ENCODE results near the gene SAE1. TPM values are rescaled to one million over a fixed set of nuclear protein-coding genes. Genes with fewer than 3 reads are reported as not detected.
A peak's percentile ranks its signal among the peaks of the same experiment; 100 is the strongest.

Gene SAE1
- total RNA-seq, 1 experiment from 2014 or later, result 234 TPM

GRCh38 chr19:47172666-47173455 lies 42.2 kb downstream of the SAE1 start:
- H3K27me3 Mint-ChIP-seq (ENCODE audit: low read depth), result no peaks in the 10 kb centered on the region
- no peak overlapping the region for H3T11ph ChIP-seq (ENCODE audit: low read length)
- H3K4me1 Mint-ChIP-seq, result peaks cover 3 to 8% of the 10 kb centered on the region in 2 experiments; a peak in 1 of 4 replicates
- H3K14ac ChIP-seq (ENCODE audit: insufficient read depth, low read length), result no peak overlapping the region
- no peak overlapping the region for H2BK12ac ChIP-seq (ENCODE audit: insufficient read length, low read depth, low read length)
- no peak overlapping the region for H2BK120ac ChIP-seq (ENCODE audit: low read depth, low read length, poor library complexity, severe bottlenecking)
- WGBS (ENCODE audit: extremely low coverage, insufficient read length, low lambda C conversion rate), result no CpG with 5 or more reads among the region's 19 CpGs
- no peak overlapping the region for H3K9ac ChIP-seq (ENCODE audit: extremely low read depth, insufficient read length, low read length)
- H3K4me1 ChIP-seq (ENCODE audit: insufficient read depth, low read length), result no peaks in the 10 kb centered on the region
- no peak overlapping the region for H4K91ac ChIP-seq (ENCODE audit: insufficient read length, low read depth, low read length)
- H3K4ac ChIP-seq (ENCODE audit: low read depth, low read length), result no peak overlapping the region
- H3K18ac ChIP-seq (ENCODE audit: insufficient read length, low read depth, low read length), result no peak overlapping the region
- H3K79me1 ChIP-seq (ENCODE audit: insufficient read depth, low read depth, low read length, poor library complexity, severe bottlenecking), result peaks cover 3% of the 10 kb centered on the region
- H4K5ac ChIP-seq (ENCODE audit: insufficient read length, low read depth, low read length), result no peak overlapping the region
- H3K79me2 ChIP-seq (ENCODE audit: insufficient read depth, low read length), result 0 out of 2 replicates have a peak, but pooled peaks cover 2% of the 10 kb centered on the region
- no peak overlapping the region for H3K4me2 ChIP-seq (ENCODE audit: insufficient read depth, insufficient read length, low read length)
- no peak overlapping the region for H2AFZ ChIP-seq (ENCODE audit: low read length)
- H3K56ac ChIP-seq (ENCODE audit: insufficient read length, low read depth, low read length), result no peak overlapping the region
- peak overlapping the region in 2 of 3 experiments; percentile 72 to 88; a peak in 5 of 7 replicates for H3K27ac Mint-ChIP-seq
- H4K20me1 ChIP-seq (ENCODE audit: control insufficient read depth, insufficient read depth, insufficient read length), result no peaks in the 10 kb centered on the region
- no peak overlapping the region for H2AK5ac ChIP-seq (ENCODE audit: insufficient read length, low read length)
- H3K23ac ChIP-seq (ENCODE audit: insufficient read length, low read depth, low read length), result no peak overlapping the region
- no peak overlapping the region for H2BK20ac ChIP-seq (ENCODE audit: low read depth, low read length, poor library complexity, severe bottlenecking)
- no peak overlapping the region for H3K27ac ChIP-seq (ENCODE audit: insufficient read length, low read depth, low read length)
- H3K27me3 ChIP-seq (ENCODE audit: insufficient read depth, low read length), result no peaks in the 10 kb centered on the region
- H4K8ac ChIP-seq (replicated peaks; ENCODE audit: insufficient read length, low read depth, low read length), result no peak overlapping the region
- TF ChIP-seq CTCF (conservative IDR thresholded peaks at IDR 0.05), result no peak
- H3K9me3 ChIP-seq (ENCODE audit: control insufficient read depth, low read depth, low read length), result no peaks in the 10 kb centered on the region
- no peak overlapping the region for H2BK15ac ChIP-seq (ENCODE audit: low read depth, low read length)
- no peaks in the 10 kb centered on the region for H3K9me3 Mint-ChIP-seq
- H3K23me2 ChIP-seq (ENCODE audit: insufficient read length, low read depth, low read length, poor library complexity, severe bottlenecking), result no peaks in the 10 kb centered on the region
- peaks cover 36 to 83% (median 77%) of the 10 kb centered on the region in 3 experiments; a peak in 6 of 7 replicates for H3K36me3 Mint-ChIP-seq (ENCODE audit: insufficient read depth in 1 of 3, low read depth in 3 of 3)
- DNase-seq, result no peak
- H3K4me3 Mint-ChIP-seq, result no peak overlapping the region; a peak in 1 of 5 replicates
- H2BK5ac ChIP-seq (ENCODE audit: insufficient read length, low read length), result no peak overlapping the region

Measured in H9 (cell line).